ENCODE results near the gene SPTLC3. TPM values are rescaled to one million over a fixed set of nuclear protein-coding genes. Genes with fewer than 3 reads are reported as not detected.

Gene SPTLC3
- total RNA-seq, 1 donor from 2014 or later, result 18.7 TPM

- H3K27ac ChIP-seq, result no peak overlapping the region
- no peaks in the 10 kb centered on the region for H3K36me3 ChIP-seq
- intact Hi-C loops (cut with DNase I), result loop anchor here (10.0 kb wide), 1 partner anchor 191 kb away; no protein-coding TSS in a partner anchor
- DNase-seq, result no peak
- no peak for TF ChIP-seq CTCF (IDR thresholded peaks at IDR 0.05)
- H3K4me1 ChIP-seq, result no peaks in the 10 kb centered on the region
- no peaks in the 10 kb centered on the region for H3K9me3 ChIP-seq
- no peak overlapping the region for H3K4me3 ChIP-seq
- no peaks in the 10 kb centered on the region for H3K27me3 ChIP-seq (ENCODE audit: low read depth)
- ATAC-seq, result no peak
Observed at GRCh38 chr20:13113731-13114130, 105.0 kb downstream of the SPTLC3 start.

GRCh38 chr20:13117200-13117599 is 108.4 kb downstream of the SPTLC3 start:
- Histone ChIP-seq H3K4me3 (no peak overlapping the region), H3K36me3 (no peaks in the 10 kb centered on the region), H3K27ac (no peak overlapping the region), H3K9me3 (no peaks in the 10 kb centered on the region), H3K27me3 (ENCODE audit: low read depth) (no peaks in the 10 kb centered on the region), H3K4me1 (no peaks in the 10 kb centered on the region)
- no peak for TF ChIP-seq CTCF (IDR thresholded peaks at IDR 0.05)
- DNase-seq, result no peak
- intact Hi-C loops (cut with DNase I), result loop anchor here (10.0 kb wide), 1 partner anchor 188 kb away; no protein-coding TSS in a partner anchor
- ATAC-seq, result no peak

GRCh38 chr20:13118676-13119075 is 109.9 kb downstream of the SPTLC3 start:
- DNase-seq (no peak), ATAC-seq (no peak)
- no peaks in the 10 kb centered on the region for H3K36me3 ChIP-seq
- no peaks in the 10 kb centered on the region for H3K27me3 ChIP-seq (ENCODE audit: low read depth)
- no peaks in the 10 kb centered on the region for H3K4me1 ChIP-seq
- TF ChIP-seq CTCF (IDR thresholded peaks at IDR 0.05), result no peak
- H3K4me3 ChIP-seq, result no peak overlapping the region
- intact Hi-C loops (cut with DNase I), result loop anchor here (10.0 kb wide), 1 partner anchor 186 kb away; no protein-coding TSS in a partner anchor
- no peaks in the 10 kb centered on the region for H3K9me3 ChIP-seq
- H3K27ac ChIP-seq, result no peak overlapping the region

- Histone ChIP-seq H3K27ac (no peak overlapping the region), H3K36me3 (no peaks in the 10 kb centered on the region), H3K9me3 (no peaks in the 10 kb centered on the region), H3K27me3 (ENCODE audit: low read depth) (no peaks in the 10 kb centered on the region), H3K4me1 (no peaks in the 10 kb centered on the region), H3K4me3 (no peak overlapping the region)
- intact Hi-C loops (cut with DNase I), result loop anchor here (10.0 kb wide), 1 partner anchor 185 kb away; no protein-coding TSS in a partner anchor
- DNase-seq (no peak), ATAC-seq (peak; percentile 67 to 86)
- peak; percentile 86 for TF ChIP-seq CTCF (IDR thresholded peaks at IDR 0.05)
Observed at GRCh38 chr20:13119583-13119982, 110.8 kb downstream of the SPTLC3 start.

- intact Hi-C loops (cut with DNase I), result no loop called here
- Histone ChIP-seq H3K27ac (no peak overlapping the region), H3K9me3 (no peaks in the 10 kb centered on the region), H3K27me3 (ENCODE audit: low read depth) (no peaks in the 10 kb centered on the region), H3K4me1 (no peaks in the 10 kb centered on the region), H3K4me3 (no peak overlapping the region), H3K36me3 (no peaks in the 10 kb centered on the region)
- no peak for DNase-seq
- TF ChIP-seq CTCF (IDR thresholded peaks at IDR 0.05), result no peak
- no peak for ATAC-seq
Observed at GRCh38 chr20:13120471-13120870, 111.7 kb downstream of the SPTLC3 start.

Data from lower lobe of right lung (tissue), 2 donors.